Adipose tissue (tissue), 3 donors: ENCODE data around the gene MTA3. TPM values are rescaled to one million over a fixed set of nuclear protein-coding genes. Genes with fewer than 3 reads are reported as not detected.

Experiments
- H3K27ac ChIP-seq: one replicate; pipeline ENCODE4 v1.5.1; 2013; ENCODE audit warnings: low read depth, low read length
- WGBS, 3 donors: extraction: QIAGEN DNeasy Blood & Tissue Kit; methylation state at CpG; one replicate each; pipeline ENCODE4 v1.1.7; 2013; 5-methylcytosine and 5-hydroxymethylcytosine counted together
- polyA plus RNA-seq, 3 donors: library from polyadenylated mRNA; stranded (reverse); fragments of 200-250 nt; gene quantifications; one replicate each; pipeline ENCODE4 v1.2.3, GENCODE V29; 2013
- donor health status: healthy with polysubstance abuse.
- donor health status: Bipolar disorder and iron deficiency.
- donor health status: healthy.

Gene MTA3
- polyA plus RNA-seq, 3 donors, result 17.2 to 28.3 (median 20.0) TPM

GRCh38 chr2:42765686-42766085 lies 197.3 kb downstream of the MTA3 start:
- WGBS, 3 donors, result 94 to 95% (median 95%) methylated on average over 9 of the region's 9 CpGs
- no peak overlapping the region for H3K27ac ChIP-seq

GRCh38 chr2:42767080-42767898 lies 198.9 kb downstream of the MTA3 start:
- WGBS, 3 donors, result 88 to 93% (median 91%) methylated on average over 16 of the region's 16 CpGs
- H3K27ac ChIP-seq, result no peak overlapping the region

GRCh38 chr2:42767899-42768705 lies 199.7 kb downstream of the MTA3 start:
- WGBS, 3 donors, result 81 to 87% (median 84%) methylated on average over 14 of the region's 14 CpGs
- no peak overlapping the region for H3K27ac ChIP-seq

- 61 to 65% (median 64%) methylated on average over 3 of the region's 3 CpGs for WGBS, 3 donors
Observed at GRCh38 chr2:42768706-42769256, 200.3 kb downstream of the MTA3 start.

GRCh38 chr2:42769583-42770287 lies 201.3 kb downstream of the MTA3 start:
- H3K27ac ChIP-seq, result no peak overlapping the region
- WGBS, 3 donors, result 95 to 97% (median 96%) methylated on average over 10 of the region's 10 CpGs

More at GRCh38 chr2:42768706-42769256, 200.3 kb downstream of the MTA3 start:
- H3K27ac ChIP-seq, result no peak overlapping the region

- no peak overlapping the region for H3K27ac ChIP-seq
- WGBS, 3 donors, result 74 to 80% (median 78%) methylated on average over 19 of the region's 19 CpGs
Observed at GRCh38 chr2:42770288-42771131, 202.1 kb downstream of the MTA3 start.

- 89 to 92% (median 91%) methylated on average over 5 of the region's 5 CpGs for WGBS, 3 donors
- H3K27ac ChIP-seq, result no peak overlapping the region
Observed at GRCh38 chr2:42771546-42772153, 203.2 kb downstream of the MTA3 start.

- no peak overlapping the region for H3K27ac ChIP-seq
- WGBS, 3 donors, result 66 to 87% (median 74%) methylated on average over 2 of the region's 2 CpGs
Observed at GRCh38 chr2:42775186-42775585, 206.8 kb downstream of the MTA3 start.

- 55 to 80% (median 59%) methylated on average over 3 of the region's 3 CpGs for WGBS, 3 donors
- H3K27ac ChIP-seq, result no peak overlapping the region
Observed at GRCh38 chr2:42775810-42776209, 207.4 kb downstream of the MTA3 start.

- H3K27ac ChIP-seq, result no peak overlapping the region
- 91 to 98% (median 96%) methylated on average over 3 of the region's 3 CpGs for WGBS, 3 donors
Observed at GRCh38 chr2:42777883-42778805, 209.7 kb downstream of the MTA3 start.

- H3K27ac ChIP-seq, result no peak overlapping the region
- WGBS, 3 donors, result 88 to 97% (median 94%) methylated on average over 1 of the region's 1 CpG
Observed at GRCh38 chr2:42781181-42781580, 212.7 kb downstream of the MTA3 start.

GRCh38 chr2:42783511-42783910 lies 215.1 kb downstream of the MTA3 start:
- WGBS, 3 donors, result 91 to 94% (median 93%) methylated on average over 8 to 9 of the region's 9 CpGs
- H3K27ac ChIP-seq, result no peak overlapping the region

GRCh38 chr2:42784204-42784880 lies 215.9 kb downstream of the MTA3 start:
- WGBS, 3 donors, result 55 to 91% (median 84%) methylated on average over 5 to 6 of the region's 7 CpGs
- no peak overlapping the region for H3K27ac ChIP-seq

- no peak overlapping the region for H3K27ac ChIP-seq
- WGBS, 3 donors, result 85 to 92% (median 90%) methylated on average over 15 of the region's 15 CpGs
Observed at GRCh38 chr2:42786561-42787345, 218.3 kb downstream of the MTA3 start.

GRCh38 chr2:42787424-42787787 lies 219.0 kb downstream of the MTA3 start:
- WGBS, 3 donors, result 62 to 96% (median 86%) methylated on average over 3 of the region's 3 CpGs

More at GRCh38 chr2:42787424-42787787, 219.0 kb downstream of the MTA3 start:
- H3K27ac ChIP-seq, result no peak overlapping the region
